ENCODE measurements around the gene LRRC25. TPM values are rescaled to one million over a fixed set of nuclear protein-coding genes. Genes with fewer than 3 reads are reported as not detected.

The LRRC25 gene
- total RNA-seq, 3 donors from 2014 or later (not counting 1 experiment from before 2014, with no cell fraction given), result 3.9 to 28.2 (median 12.0) TPM

- 1% methylated on average over 86 of the region's 86 CpGs for WGBS (ENCODE audit: insufficient coverage)
- no peaks in the 10 kb centered on the region for H3K9me3 Mint-ChIP-seq
- peaks cover 13% of the 10 kb centered on the region for H3K27me3 ChIP-seq (ENCODE audit: control insufficient read depth, insufficient read depth, low read length)
Measured at GRCh38 chr19:18388100-18388959, 9.1 kb downstream of the LRRC25 start.

GRCh38 chr19:18386543-18387271 lies 10.7 kb downstream of the LRRC25 start:
- no peaks in the 10 kb centered on the region for H3K9me3 ChIP-seq (ENCODE audit: control insufficient read depth, insufficient read depth, low read length)
- peaks cover 5 to 18% of the 10 kb centered on the region in 2 donors for H3K4me1 Mint-ChIP-seq
- no peak for TF ChIP-seq CTCF (IDR thresholded peaks at IDR 0.05)
- peaks cover 13% of the 10 kb centered on the region for H3K27me3 ChIP-seq (ENCODE audit: control insufficient read depth, insufficient read depth, low read length)
- no peaks in the 10 kb centered on the region for H3K27me3 Mint-ChIP-seq (ENCODE audit: low read depth in 2 of 2)
- intact Hi-C loops (cut with micrococcal nuclease), result no loop called here
- no peak overlapping the region for H3K4me3 ChIP-seq (ENCODE audit: low read length)
- ATAC-seq, result no peak
- peak overlapping the region; percentile 80 for H3K4me3 Mint-ChIP-seq
- no peak overlapping the region for H3K27ac Mint-ChIP-seq
- H3K36me3 ChIP-seq (ENCODE audit: control insufficient read depth, insufficient read depth, low read length), result no peaks in the 10 kb centered on the region
- H3K4me1 ChIP-seq (ENCODE audit: control insufficient read depth, insufficient read depth, low read length), result peaks cover 28% of the 10 kb centered on the region
- WGBS (ENCODE audit: insufficient coverage), result 91% methylated on average over 12 of the region's 14 CpGs
- no peaks in the 10 kb centered on the region for H3K9me3 Mint-ChIP-seq
- no peak overlapping the region for H3K27ac ChIP-seq (ENCODE audit: low read length)
- no peaks in the 10 kb centered on the region for H3K36me3 Mint-ChIP-seq
- DNase-seq, result no peak

More at GRCh38 chr19:18388100-18388959, 9.1 kb downstream of the LRRC25 start:
- Mint-ChIP-seq H3K27me3 (ENCODE audit: low read depth in 2 of 2) (no peaks in the 10 kb centered on the region), H3K4me3 (peak overlapping the region; percentile 82), H3K27ac (peak overlapping the region; percentile 53 to 83), H3K4me1 (peaks cover 5 to 18% of the 10 kb centered on the region in 2 donors), H3K36me3 (no peaks in the 10 kb centered on the region)
- Histone ChIP-seq H3K9me3 (ENCODE audit: control insufficient read depth, insufficient read depth, low read length) (no peaks in the 10 kb centered on the region), H3K36me3 (ENCODE audit: control insufficient read depth, insufficient read depth, low read length) (no peaks in the 10 kb centered on the region), H3K4me3 (ENCODE audit: low read length) (peak overlapping the region; percentile 23), H3K4me1 (ENCODE audit: control insufficient read depth, insufficient read depth, low read length) (peaks cover 42% of the 10 kb centered on the region), H3K27ac (ENCODE audit: low read length) (no peak overlapping the region)
- peak; percentile 100 for TF ChIP-seq CTCF (IDR thresholded peaks at IDR 0.05)
- peak; percentile 92 to 97 (median 95) for ATAC-seq
- intact Hi-C loops (cut with micrococcal nuclease), result loop anchor here (1.0 kb wide), 1 partner anchor 22 kb away; no protein-coding TSS in a partner anchor
- DNase-seq, result peak; percentile 82 to 88

GRCh38 chr19:18385675-18386542 lies 11.5 kb downstream of the LRRC25 start, which contains the start of gene GDF15:
GDF15 (plus strand) TSS chr19:18386158; CDS start chr19:18386190, 32 bp downstream.
- H3K4me3 Mint-ChIP-seq, result no peak within 1 kb of the TSS
- no peaks in the 10 kb centered on the region for H3K27me3 Mint-ChIP-seq (ENCODE audit: low read depth in 2 of 2)
- H3K36me3 ChIP-seq (ENCODE audit: control insufficient read depth, insufficient read depth, low read length), result no peaks in the 10 kb centered on the region
- H3K4me1 Mint-ChIP-seq, result peaks cover 5 to 16% of the 10 kb centered on the region in 2 donors
- H3K4me1 ChIP-seq (ENCODE audit: control insufficient read depth, insufficient read depth, low read length), result peaks cover 25% of the 10 kb centered on the region
- H3K9me3 Mint-ChIP-seq, result no peaks in the 10 kb centered on the region
- H3K27ac ChIP-seq (ENCODE audit: low read length), result no peak within 1 kb of the TSS
- ATAC-seq, result no peak
- WGBS (ENCODE audit: insufficient coverage), result 46% methylated on average over 31 of the region's 33 CpGs
- peaks cover 13% of the 10 kb centered on the region for H3K27me3 ChIP-seq (ENCODE audit: control insufficient read depth, insufficient read depth, low read length)
- intact Hi-C loops (cut with micrococcal nuclease), result no loop called here
- peak in 1 of 2 donors; percentile 55 for DNase-seq
- no peaks in the 10 kb centered on the region for H3K9me3 ChIP-seq (ENCODE audit: control insufficient read depth, insufficient read depth, low read length)
- peak; percentile 37 for TF ChIP-seq CTCF (IDR thresholded peaks at IDR 0.05)
- H3K27ac Mint-ChIP-seq, result no peak within 1 kb of the TSS
- H3K36me3 Mint-ChIP-seq, result no peaks in the 10 kb centered on the region
- no peak within 1 kb of the TSS for H3K4me3 ChIP-seq (ENCODE audit: low read length)

All from natural killer cell (primary cell).